Activated naive CD4-positive, alpha-beta T cell treated with anti-CD3 and anti-CD28 coated beads, Interleukin-2, amount 50 U/mL, for 24 hours (primary cell): ENCODE data around the gene STX11.
"Not testable (repeated sequence)": the region's sequence is repeated elsewhere in the genome, so short reads cannot be mapped to it uniquely, and the experiment has no call there.

Experiments used
- H3K27ac Mint-ChIP-seq: one replicate; pipeline ENCODE4 v1.8.0; 2021; ENCODE audit warnings: mild to moderate bottlenecking, mixed read lengths
- H3K27me3 Mint-ChIP-seq: one replicate; pipeline ENCODE4 v1.8.0; 2021; ENCODE audit warnings: mixed read lengths
- H3K36me3 Mint-ChIP-seq: one replicate; pipeline ENCODE4 v1.8.0; 2021; ENCODE audit warnings: mixed read lengths
- H3K4me1 Mint-ChIP-seq: one replicate; pipeline ENCODE4 v1.8.0; 2021; ENCODE audit warnings: mixed read lengths
- H3K4me3 Mint-ChIP-seq: one replicate; pipeline ENCODE4 v1.8.0; 2021; ENCODE audit warnings: mild to moderate bottlenecking, mixed read lengths
- H3K9me3 Mint-ChIP-seq: one replicate; pipeline ENCODE4 v1.8.0; 2021; ENCODE audit warnings: mixed read lengths

The STX11 gene

DNA sequence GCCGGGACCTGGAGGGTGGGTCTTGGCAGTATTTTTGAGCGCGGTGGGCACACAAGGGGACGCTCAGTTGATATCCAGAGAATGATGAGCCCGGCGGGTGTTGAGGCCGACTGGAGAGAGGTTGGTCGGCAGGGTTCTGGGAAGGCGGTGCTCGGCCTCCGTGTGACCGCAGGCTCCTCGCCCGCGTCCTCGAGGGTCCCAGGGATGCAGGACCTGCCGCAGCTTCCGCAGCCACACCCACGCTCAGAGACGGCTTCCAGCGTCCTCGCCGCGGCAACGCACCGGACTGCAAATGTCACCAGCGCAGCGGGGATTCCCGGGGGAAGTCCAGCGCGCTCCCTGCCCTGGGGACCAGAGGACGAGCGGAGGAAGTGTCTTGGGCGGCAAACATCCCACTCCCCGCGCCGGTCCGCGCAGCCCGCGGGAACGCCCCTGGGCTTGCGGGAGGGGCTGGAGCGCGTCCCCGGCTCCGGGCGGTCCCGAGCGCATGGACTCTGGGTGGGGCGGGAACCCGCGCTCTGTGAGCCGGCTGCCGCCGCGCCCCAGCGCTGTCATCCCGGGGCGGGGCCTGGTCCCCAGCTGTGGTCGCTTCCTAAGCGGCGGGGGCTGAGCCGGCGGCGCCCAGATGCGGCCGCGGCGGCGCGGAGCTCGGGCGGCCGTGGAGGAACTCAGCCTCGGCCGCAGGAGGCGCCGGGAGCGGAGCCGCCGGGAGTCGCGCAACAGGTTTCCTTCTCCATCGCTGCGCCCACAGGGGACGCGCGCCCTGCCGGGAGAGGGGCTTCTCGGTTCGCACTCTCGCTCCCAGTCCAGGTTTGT, at the start of gene STX11:
Gene STX11 (plus strand): TSS at position 624 of the 816 bp plus-strand sequence. CDS start 36,111 bp downstream, outside the sequence.
- Mint-ChIP-seq H3K9me3 (no peaks in the 10 kb centered on the region), H3K4me3 (peak within 1 kb of the TSS; percentile 92), H3K36me3 (peaks cover 16% of the 10 kb centered on the region), H3K27me3 (no peaks in the 10 kb centered on the region), H3K27ac (peak within 1 kb of the TSS; percentile 91), H3K4me1 (peaks cover 42% of the 10 kb centered on the region)

DNA sequence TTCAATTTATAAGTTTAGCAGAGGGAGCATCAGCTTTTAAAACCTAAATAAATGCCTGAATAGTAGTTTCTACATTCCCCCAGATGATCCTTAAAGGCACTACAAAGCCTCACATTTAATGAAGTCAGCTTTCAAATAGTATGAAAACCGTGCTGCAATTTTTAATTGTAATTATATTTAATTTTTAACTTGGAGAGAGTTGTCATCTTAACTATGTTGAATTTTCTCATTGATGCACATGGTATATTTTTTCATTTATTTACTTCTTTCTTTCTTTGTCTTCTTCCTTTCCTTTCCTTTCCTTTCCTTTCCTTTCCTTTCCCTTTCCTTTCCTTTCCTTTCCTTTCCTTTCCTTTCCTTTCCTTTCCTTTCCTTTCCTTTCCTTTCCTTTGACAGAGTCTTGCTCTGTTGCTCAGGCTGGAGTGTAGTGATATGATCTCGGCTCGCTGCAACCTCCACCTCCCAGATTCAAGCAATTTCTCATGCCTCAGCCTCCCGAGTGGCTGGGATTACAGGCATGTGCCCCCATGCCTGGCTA, 47.2 kb upstream of the STX11 start:
- Mint-ChIP-seq H3K27ac (no peak overlapping the region), H3K4me1 (peaks cover 7% of the 10 kb centered on the region), H3K9me3 (no peaks in the 10 kb centered on the region), H3K36me3 (no peaks in the 10 kb centered on the region), H3K27me3 (no peaks in the 10 kb centered on the region), H3K4me3 (no peak overlapping the region)

- H3K27me3 Mint-ChIP-seq: no peaks in the 10 kb centered on the region
- no peaks in the 10 kb centered on the region for H3K36me3 Mint-ChIP-seq
- H3K9me3 Mint-ChIP-seq: no peaks in the 10 kb centered on the region
- H3K27ac Mint-ChIP-seq: no peak overlapping the region
- H3K4me3 Mint-ChIP-seq: no peak overlapping the region
- H3K4me1 Mint-ChIP-seq: peaks cover 7% of the 10 kb centered on the region
Observed at GRCh38 chr6:144104488-144104887, 45.8 kb upstream of the STX11 start.

- peaks cover 7% of the 10 kb centered on the region for H3K4me1 Mint-ChIP-seq
- H3K27me3 Mint-ChIP-seq: no peaks in the 10 kb centered on the region
- no peaks in the 10 kb centered on the region for H3K36me3 Mint-ChIP-seq
- no peak overlapping the region for H3K27ac Mint-ChIP-seq
- no peaks in the 10 kb centered on the region for H3K9me3 Mint-ChIP-seq
- no peak overlapping the region for H3K4me3 Mint-ChIP-seq
Observed at GRCh38 chr6:144104898-144105487, 45.3 kb upstream of the STX11 start.

- Mint-ChIP-seq H3K9me3 (no peaks in the 10 kb centered on the region), H3K4me3 (no peak overlapping the region), H3K27ac (peak overlapping the region; percentile 80), H3K27me3 (no peaks in the 10 kb centered on the region), H3K4me1 (peaks cover 7% of the 10 kb centered on the region), H3K36me3 (no peaks in the 10 kb centered on the region)
Observed at GRCh38 chr6:144106206-144106605, 44.1 kb upstream of the STX11 start.

- Mint-ChIP-seq H3K4me3 (no peak overlapping the region), H3K27me3 (no peaks in the 10 kb centered on the region), H3K4me1 (peaks cover 3% of the 10 kb centered on the region), H3K36me3 (no peaks in the 10 kb centered on the region), H3K27ac (no peak overlapping the region), H3K9me3 (no peaks in the 10 kb centered on the region)
Observed at GRCh38 chr6:144110210-144110609, 40.1 kb upstream of the STX11 start.

GRCh38 chr6:144113366-144113765, 37.0 kb upstream of the STX11 start:
- Mint-ChIP-seq H3K4me3 (no peak overlapping the region), H3K9me3 (no peaks in the 10 kb centered on the region), H3K27ac (no peak overlapping the region), H3K27me3 (no peaks in the 10 kb centered on the region), H3K4me1 (no peaks in the 10 kb centered on the region), H3K36me3 (no peaks in the 10 kb centered on the region)

- no peaks in the 10 kb centered on the region for H3K36me3 Mint-ChIP-seq
- no peaks in the 10 kb centered on the region for H3K27me3 Mint-ChIP-seq
- H3K27ac Mint-ChIP-seq: no peak overlapping the region
- no peaks in the 10 kb centered on the region for H3K4me1 Mint-ChIP-seq
- no peak overlapping the region for H3K4me3 Mint-ChIP-seq
- H3K9me3 Mint-ChIP-seq: no peaks in the 10 kb centered on the region
Observed at GRCh38 chr6:144115219-144115618, 35.1 kb upstream of the STX11 start.

DNA sequence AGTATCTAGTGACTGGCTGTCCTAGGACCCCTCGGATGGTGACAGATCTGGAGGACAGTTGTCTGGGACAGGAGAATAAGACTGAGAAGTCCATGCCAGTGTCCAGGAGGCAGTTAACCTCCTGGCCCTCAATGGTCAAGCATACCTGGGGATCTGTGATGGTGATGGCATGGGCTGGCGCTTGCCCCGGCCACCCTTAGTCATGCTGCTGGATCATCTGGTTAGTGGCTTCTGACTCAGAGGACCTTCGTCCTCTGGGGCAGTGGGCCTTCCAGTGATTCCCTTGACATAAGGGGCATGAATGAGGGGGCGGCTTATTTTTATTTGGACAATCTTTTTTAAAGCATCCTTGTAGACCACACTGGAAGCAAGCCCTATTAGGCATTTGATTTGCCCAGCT, 30.9 kb upstream of the STX11 start:
- no peak overlapping the region for H3K27ac Mint-ChIP-seq
- H3K36me3 Mint-ChIP-seq: peaks cover 2% of the 10 kb centered on the region
- H3K27me3 Mint-ChIP-seq: no peaks in the 10 kb centered on the region
- no peaks in the 10 kb centered on the region for H3K4me1 Mint-ChIP-seq
- H3K4me3 Mint-ChIP-seq: no peak overlapping the region
- no peaks in the 10 kb centered on the region for H3K9me3 Mint-ChIP-seq

- peaks cover 2% of the 10 kb centered on the region for H3K36me3 Mint-ChIP-seq
- no peaks in the 10 kb centered on the region for H3K4me1 Mint-ChIP-seq
- no peak overlapping the region for H3K27ac Mint-ChIP-seq
- no peaks in the 10 kb centered on the region for H3K27me3 Mint-ChIP-seq
- H3K4me3 Mint-ChIP-seq: no peak overlapping the region
- H3K9me3 Mint-ChIP-seq: no peaks in the 10 kb centered on the region
Observed at GRCh38 chr6:144122861-144123260, 27.5 kb upstream of the STX11 start.

DNA sequence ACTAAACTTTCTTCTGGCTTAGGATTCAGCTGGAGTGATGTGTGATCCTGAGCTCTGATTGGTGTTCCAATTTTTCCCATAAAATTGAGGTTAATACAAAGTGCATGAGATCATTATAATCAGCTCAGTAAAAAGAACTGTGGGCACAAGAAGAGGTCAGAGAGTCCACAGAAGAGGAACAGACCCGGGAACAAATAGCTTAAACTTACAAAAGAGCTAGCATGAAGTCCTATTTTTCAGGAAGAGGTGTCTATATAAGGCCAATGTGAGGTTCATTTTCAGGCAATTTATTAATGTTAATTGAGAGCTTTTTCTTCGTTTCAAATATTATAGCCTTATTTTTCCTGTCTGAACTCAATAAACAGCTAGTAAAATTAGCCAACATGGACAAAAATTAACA, 26.9 kb upstream of the STX11 start:
- peaks cover under 1% of the 10 kb centered on the region for H3K27me3 Mint-ChIP-seq
- H3K4me1 Mint-ChIP-seq: peaks cover 2% of the 10 kb centered on the region
- H3K36me3 Mint-ChIP-seq: peaks cover 2% of the 10 kb centered on the region
- H3K27ac Mint-ChIP-seq: peak overlapping the region; percentile 6
- no peaks in the 10 kb centered on the region for H3K9me3 Mint-ChIP-seq
- H3K4me3 Mint-ChIP-seq: no peak overlapping the region

GRCh38 chr6:144123836-144124235, 26.5 kb upstream of the STX11 start:
- H3K9me3 Mint-ChIP-seq: no peaks in the 10 kb centered on the region
- peak overlapping the region; percentile 6 for H3K27ac Mint-ChIP-seq
- H3K36me3 Mint-ChIP-seq: peaks cover 2% of the 10 kb centered on the region
- H3K4me3 Mint-ChIP-seq: no peak overlapping the region
- H3K27me3 Mint-ChIP-seq: peaks cover 2% of the 10 kb centered on the region
- H3K4me1 Mint-ChIP-seq: peaks cover 6% of the 10 kb centered on the region

DNA sequence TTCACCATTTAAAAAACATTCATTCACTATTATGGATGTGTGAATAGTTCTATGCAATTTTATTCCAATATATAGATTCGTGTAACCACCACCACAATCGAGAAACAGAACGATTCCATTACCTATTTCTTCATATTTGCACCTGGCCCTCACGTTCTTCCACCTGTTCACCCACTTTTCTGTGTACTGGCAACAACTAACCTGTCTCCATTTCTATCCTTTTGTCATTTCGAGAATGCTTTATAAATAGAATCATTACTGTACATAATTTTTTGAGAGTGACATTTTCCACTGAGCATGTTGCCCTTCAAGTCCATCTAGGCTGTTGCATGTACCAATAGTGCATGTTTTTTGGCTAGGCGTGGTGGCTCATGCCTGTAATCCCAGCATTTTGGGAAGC, 23.2 kb upstream of the STX11 start:
- Mint-ChIP-seq H3K4me1 (peaks cover 33% of the 10 kb centered on the region), H3K9me3 (no peaks in the 10 kb centered on the region), H3K27me3 (peaks cover 2% of the 10 kb centered on the region), H3K36me3 (peaks cover 2% of the 10 kb centered on the region), H3K4me3 (no peak overlapping the region), H3K27ac (no peak overlapping the region)

DNA sequence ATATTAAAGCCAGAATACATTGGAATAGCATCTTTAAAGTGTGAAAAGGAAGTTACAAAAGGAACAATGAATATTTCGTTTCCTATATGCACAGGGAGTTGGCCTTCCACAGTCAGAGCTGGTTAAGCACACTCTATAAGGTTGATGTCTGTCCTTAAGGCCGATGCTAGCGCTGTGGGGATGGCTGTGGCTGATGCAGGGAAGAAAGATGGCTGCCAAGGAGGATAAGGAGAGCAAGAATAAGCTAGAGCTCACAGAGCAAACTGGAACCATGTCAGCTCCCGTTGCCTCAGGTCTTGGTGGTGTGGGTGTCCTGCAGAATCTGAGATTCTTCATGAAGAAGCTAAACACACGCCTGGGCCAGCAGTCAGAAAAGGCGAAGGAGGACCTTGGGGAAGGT, 20.8 kb upstream of the STX11 start:
- Mint-ChIP-seq H3K9me3 (no peaks in the 10 kb centered on the region), H3K36me3 (peaks cover 2% of the 10 kb centered on the region), H3K27me3 (peaks cover 2% of the 10 kb centered on the region), H3K4me1 (peaks cover 50% of the 10 kb centered on the region), H3K27ac (peak overlapping the region; percentile 97), H3K4me3 (no peak overlapping the region)

- Mint-ChIP-seq H3K4me3 (peak overlapping the region; percentile 71), H3K9me3 (no peaks in the 10 kb centered on the region), H3K27ac (peak overlapping the region; percentile 100), H3K4me1 (peaks cover 50% of the 10 kb centered on the region), H3K36me3 (peaks cover 2% of the 10 kb centered on the region), H3K27me3 (peaks cover 2% of the 10 kb centered on the region)
Observed at GRCh38 chr6:144131248-144131709, 19.0 kb upstream of the STX11 start.

- Mint-ChIP-seq H3K27ac (peak overlapping the region; percentile 85), H3K4me1 (peaks cover 50% of the 10 kb centered on the region)
- H3K9me3 Mint-ChIP-seq, H3K27me3 Mint-ChIP-seq, H3K36me3 Mint-ChIP-seq, H3K4me3 Mint-ChIP-seq: not testable (repeated sequence)
Observed at GRCh38 chr6:144132167-144132690, 18.1 kb upstream of the STX11 start.
